ENCODE measurements around the gene TMEM255B. TPM values are rescaled to one million over a fixed set of nuclear protein-coding genes. Genes with fewer than 3 reads are reported as not detected.
"Not testable (repeated sequence)": the region's sequence is repeated elsewhere in the genome, so short reads cannot be mapped to it uniquely, and the experiment has no call there.

TMEM255B gene
- total and polyA plus RNA-seq, 9 donors, result 0.60 to 18.6 (median 7.9) TPM

- no peaks in the 10 kb centered on the region for H3K27me3 ChIP-seq
- DNase-seq, result no peak
- intact Hi-C loops (cut with DNase I), result no loop called here
- TF ChIP-seq POLR2A (IDR thresholded peaks at IDR 0.05) (no peak), EP300 (IDR thresholded peaks at IDR 0.05) (no peak), CTCF (IDR thresholded peaks at IDR 0.05) (no peak)
- no peaks in the 10 kb centered on the region for H3K9me3 ChIP-seq
- H3K4me3 ChIP-seq, result no peak overlapping the region
- no peak overlapping the region for H3K27ac ChIP-seq
- 92% methylated on average over 9 of the region's 9 CpGs for WGBS, 3 donors
- no peaks in the 10 kb centered on the region for H3K4me1 ChIP-seq (ENCODE audit: insufficient read depth)
- no peaks in the 10 kb centered on the region for H3K36me3 ChIP-seq
Measured at GRCh38 chr13:113745059-113745458, 14.0 kb upstream of the TMEM255B start.

GRCh38 chr13:113745500-113746142 lies 13.4 kb upstream of the TMEM255B start:
- H3K27ac ChIP-seq; intact Hi-C loops (cut with DNase I); DNase-seq; H3K4me3 ChIP-seq; H3K36me3 ChIP-seq; H3K27me3 ChIP-seq; H3K9me3 ChIP-seq; H3K4me1 ChIP-seq (ENCODE audit: insufficient read depth): not testable (repeated sequence)
- 88 to 93% (median 92%) methylated on average over 24 of the region's 24 CpGs for WGBS, 3 donors

- Histone ChIP-seq H3K27ac (no peak overlapping the region), H3K9me3 (no peaks in the 10 kb centered on the region), H3K4me3 (no peak overlapping the region), H3K4me1 (ENCODE audit: insufficient read depth) (no peaks in the 10 kb centered on the region), H3K36me3 (no peaks in the 10 kb centered on the region), H3K27me3 (no peaks in the 10 kb centered on the region)
- intact Hi-C loops (cut with DNase I), result no loop called here
- WGBS, 3 donors, result 71 to 79% (median 73%) methylated on average over 5 of the region's 5 CpGs
- TF ChIP-seq EP300 (IDR thresholded peaks at IDR 0.05), result no peak
- no peak for TF ChIP-seq POLR2A (IDR thresholded peaks at IDR 0.05)
- no peak for TF ChIP-seq CTCF (IDR thresholded peaks at IDR 0.05)
- DNase-seq, result no peak
Measured at GRCh38 chr13:113746143-113746525, 12.9 kb upstream of the TMEM255B start.

GRCh38 chr13:113746671-113747070 lies 12.4 kb upstream of the TMEM255B start:
- no peak for DNase-seq
- H3K4me1 ChIP-seq (ENCODE audit: insufficient read depth), result no peaks in the 10 kb centered on the region
- intact Hi-C loops (cut with DNase I), result no loop called here
- no peak overlapping the region for H3K27ac ChIP-seq
- WGBS, 3 donors, result 81 to 88% (median 85%) methylated on average over 12 of the region's 12 CpGs
- no peak overlapping the region for H3K4me3 ChIP-seq
- no peaks in the 10 kb centered on the region for H3K9me3 ChIP-seq
- TF ChIP-seq CTCF (IDR thresholded peaks at IDR 0.05) (no peak), EP300 (IDR thresholded peaks at IDR 0.05) (no peak), POLR2A (IDR thresholded peaks at IDR 0.05) (no peak)
- H3K36me3 ChIP-seq, result no peaks in the 10 kb centered on the region
- H3K27me3 ChIP-seq, result no peaks in the 10 kb centered on the region

- no peaks in the 10 kb centered on the region for H3K27me3 ChIP-seq
- H3K9me3 ChIP-seq, result no peaks in the 10 kb centered on the region
- no peak for DNase-seq
- H3K4me3 ChIP-seq, result no peak overlapping the region
- 86 to 87% (median 87%) methylated on average over 21 to 25 of the region's 25 CpGs for WGBS, 3 donors
- H3K4me1 ChIP-seq (ENCODE audit: insufficient read depth), result no peaks in the 10 kb centered on the region
- no peaks in the 10 kb centered on the region for H3K36me3 ChIP-seq
- no peak for TF ChIP-seq CTCF (IDR thresholded peaks at IDR 0.05)
- no peak for TF ChIP-seq POLR2A (IDR thresholded peaks at IDR 0.05)
- no peak for TF ChIP-seq EP300 (IDR thresholded peaks at IDR 0.05)
- intact Hi-C loops (cut with DNase I), result no loop called here
- H3K27ac ChIP-seq, result no peak overlapping the region
Measured at GRCh38 chr13:113747291-113747833, 11.7 kb upstream of the TMEM255B start.
